ENCODE measurements around the gene BCAS3.

The BCAS3 gene

DNA sequence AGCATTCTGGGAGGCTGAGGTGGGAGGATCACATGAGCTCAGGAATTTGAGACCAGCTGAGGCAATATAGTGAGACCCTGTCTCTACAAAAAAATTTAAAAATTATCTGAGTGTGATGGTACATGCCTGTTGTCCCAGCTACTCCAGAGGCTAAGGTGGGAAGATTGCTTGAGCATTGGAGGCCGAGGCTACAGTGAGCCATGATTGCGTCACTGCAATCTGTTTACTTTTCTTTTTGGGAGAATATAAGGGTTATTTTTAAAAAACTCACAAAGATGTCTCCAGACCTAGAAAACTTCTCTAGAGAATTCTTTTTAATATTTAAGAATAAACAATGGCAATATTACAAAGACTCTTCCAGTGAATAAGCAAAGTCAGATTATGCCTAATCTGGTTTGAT, 226.9 kb downstream of the BCAS3 start:
- TF ChIP-seq FOXM1 (IDR thresholded peaks at IDR 0.05; ENCODE audit: borderline replicate concordance, low read depth) (no peak), EGR1 (IDR thresholded peaks at IDR 0.05) (no peak), ZBTB7A (IDR thresholded peaks at IDR 0.05; ENCODE audit: low read depth) (no peak), NFIC (IDR thresholded peaks at IDR 0.05) (no peak), YY1 (IDR thresholded peaks at IDR 0.05; ENCODE audit: low read depth) (no peak), TAF1 (IDR thresholded peaks at IDR 0.05; ENCODE audit: low read depth) (no peak), CREB1 (IDR thresholded peaks at IDR 0.05; ENCODE audit: low read depth) (no peak), TCF12 (IDR thresholded peaks at IDR 0.05; ENCODE audit: low read depth) (no peak), RAD21 (IDR thresholded peaks at IDR 0.05; ENCODE audit: low read depth) (no peak)
- TF ChIP-seq, protein P1, sequence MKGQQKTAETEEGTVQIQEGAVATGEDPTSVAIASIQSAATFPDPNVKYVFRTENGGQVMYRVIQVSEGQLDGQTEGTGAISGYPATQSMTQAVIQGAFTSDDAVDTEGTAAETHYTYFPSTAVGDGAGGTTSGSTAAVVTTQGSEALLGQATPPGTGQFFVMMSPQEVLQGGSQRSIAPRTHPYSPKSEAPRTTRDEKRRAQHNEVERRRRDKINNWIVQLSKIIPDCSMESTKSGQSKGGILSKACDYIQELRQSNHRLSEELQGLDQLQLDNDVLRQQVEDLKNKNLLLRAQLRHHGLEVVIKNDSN (IDR thresholded peaks at IDR 0.05) = no peak
- TF ChIP-seq, protein P2, sequence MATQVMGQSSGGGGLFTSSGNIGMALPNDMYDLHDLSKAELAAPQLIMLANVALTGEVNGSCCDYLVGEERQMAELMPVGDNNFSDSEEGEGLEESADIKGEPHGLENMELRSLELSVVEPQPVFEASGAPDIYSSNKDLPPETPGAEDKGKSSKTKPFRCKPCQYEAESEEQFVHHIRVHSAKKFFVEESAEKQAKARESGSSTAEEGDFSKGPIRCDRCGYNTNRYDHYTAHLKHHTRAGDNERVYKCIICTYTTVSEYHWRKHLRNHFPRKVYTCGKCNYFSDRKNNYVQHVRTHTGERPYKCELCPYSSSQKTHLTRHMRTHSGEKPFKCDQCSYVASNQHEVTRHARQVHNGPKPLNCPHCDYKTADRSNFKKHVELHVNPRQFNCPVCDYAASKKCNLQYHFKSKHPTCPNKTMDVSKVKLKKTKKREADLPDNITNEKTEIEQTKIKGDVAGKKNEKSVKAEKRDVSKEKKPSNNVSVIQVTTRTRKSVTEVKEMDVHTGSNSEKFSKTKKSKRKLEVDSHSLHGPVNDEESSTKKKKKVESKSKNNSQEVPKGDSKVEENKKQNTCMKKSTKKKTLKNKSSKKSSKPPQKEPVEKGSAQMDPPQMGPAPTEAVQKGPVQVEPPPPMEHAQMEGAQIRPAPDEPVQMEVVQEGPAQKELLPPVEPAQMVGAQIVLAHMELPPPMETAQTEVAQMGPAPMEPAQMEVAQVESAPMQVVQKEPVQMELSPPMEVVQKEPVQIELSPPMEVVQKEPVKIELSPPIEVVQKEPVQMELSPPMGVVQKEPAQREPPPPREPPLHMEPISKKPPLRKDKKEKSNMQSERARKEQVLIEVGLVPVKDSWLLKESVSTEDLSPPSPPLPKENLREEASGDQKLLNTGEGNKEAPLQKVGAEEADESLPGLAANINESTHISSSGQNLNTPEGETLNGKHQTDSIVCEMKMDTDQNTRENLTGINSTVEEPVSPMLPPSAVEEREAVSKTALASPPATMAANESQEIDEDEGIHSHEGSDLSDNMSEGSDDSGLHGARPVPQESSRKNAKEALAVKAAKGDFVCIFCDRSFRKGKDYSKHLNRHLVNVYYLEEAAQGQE (IDR thresholded peaks at IDR 0.05; ENCODE audit: low read depth) = no peak

GRCh38 chr17:60905709-60906108, 228.1 kb downstream of the BCAS3 start:
- no peak for TF ChIP-seq EGR1 (IDR thresholded peaks at IDR 0.05)

DNA sequence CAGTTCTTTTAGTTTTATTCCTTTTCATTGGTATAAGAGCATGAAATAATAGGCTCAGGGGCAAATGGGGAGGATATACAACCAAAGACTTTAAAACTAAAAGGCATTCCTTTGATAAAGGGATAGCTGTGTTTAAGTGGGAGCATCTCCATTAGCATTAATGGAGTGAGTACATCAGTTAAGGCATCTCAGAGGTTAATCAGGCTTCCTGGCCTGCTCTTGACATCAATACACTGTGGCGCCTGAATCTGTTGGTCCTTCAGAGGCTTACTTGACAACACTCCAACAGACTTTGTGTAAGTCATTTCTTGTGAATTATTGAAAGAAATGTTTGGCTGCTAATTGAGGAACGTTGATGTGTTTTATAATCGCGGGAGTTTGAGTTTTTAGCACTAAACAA, 230.7 kb downstream of the BCAS3 start:
- TF ChIP-seq TAF1 (IDR thresholded peaks at IDR 0.05; ENCODE audit: low read depth) (no peak), MAX (IDR thresholded peaks at IDR 0.05) (no peak), CREB1 (IDR thresholded peaks at IDR 0.05; ENCODE audit: low read depth) (no peak), RAD21 (IDR thresholded peaks at IDR 0.05; ENCODE audit: low read depth) (no peak), CEBPB (IDR thresholded peaks at IDR 0.05) (no peak), EGR1 (IDR thresholded peaks at IDR 0.05) (no peak), ZBTB7A (IDR thresholded peaks at IDR 0.05; ENCODE audit: low read depth) (no peak), NFIC (IDR thresholded peaks at IDR 0.05) (no peak), FOXM1 (IDR thresholded peaks at IDR 0.05; ENCODE audit: borderline replicate concordance, low read depth) (no peak), YY1 (IDR thresholded peaks at IDR 0.05; ENCODE audit: low read depth) (no peak), TCF12 (IDR thresholded peaks at IDR 0.05; ENCODE audit: low read depth) (no peak), TEAD4 (IDR thresholded peaks at IDR 0.05) (no peak), EP300 (IDR thresholded peaks at IDR 0.05; ENCODE audit: borderline replicate concordance) (no peak)
- TF ChIP-seq, protein P1 (IDR thresholded peaks at IDR 0.05) = no peak

DNA sequence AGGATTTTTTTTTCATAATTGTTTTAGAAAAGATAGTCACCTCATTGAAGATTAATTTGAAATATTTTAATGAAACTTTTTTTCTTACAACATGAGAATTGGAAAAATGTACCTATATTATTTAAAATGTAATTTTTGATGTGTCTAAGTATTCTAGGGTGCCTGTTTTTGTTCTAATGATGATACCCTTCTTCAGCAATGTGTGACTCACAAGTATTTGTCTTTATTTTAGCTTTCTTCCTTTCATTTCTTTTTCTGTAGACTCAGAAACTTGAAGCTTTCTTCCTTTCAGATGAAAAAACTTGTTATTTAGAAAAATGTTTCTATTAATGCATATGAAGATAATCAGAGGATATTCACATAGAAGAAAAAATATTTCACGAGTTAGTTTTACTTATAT, 231.8 kb downstream of the BCAS3 start:
- TF ChIP-seq TEAD4 (IDR thresholded peaks at IDR 0.05) (no peak), TCF12 (IDR thresholded peaks at IDR 0.05; ENCODE audit: low read depth) (no peak)

- TF ChIP-seq, protein P1 (IDR thresholded peaks at IDR 0.05) = no peak
- TF ChIP-seq EP300 (IDR thresholded peaks at IDR 0.05; ENCODE audit: borderline replicate concordance) (no peak), TCF12 (IDR thresholded peaks at IDR 0.05; ENCODE audit: low read depth) (no peak), TAF1 (IDR thresholded peaks at IDR 0.05; ENCODE audit: low read depth) (no peak), ZBTB7A (IDR thresholded peaks at IDR 0.05; ENCODE audit: low read depth) (no peak), NFIC (IDR thresholded peaks at IDR 0.05) (no peak), EGR1 (IDR thresholded peaks at IDR 0.05) (no peak), FOXM1 (IDR thresholded peaks at IDR 0.05; ENCODE audit: borderline replicate concordance, low read depth) (no peak), MAX (IDR thresholded peaks at IDR 0.05) (no peak), TEAD4 (IDR thresholded peaks at IDR 0.05) (no peak), CEBPB (IDR thresholded peaks at IDR 0.05) (no peak), YY1 (IDR thresholded peaks at IDR 0.05; ENCODE audit: low read depth) (no peak), RAD21 (IDR thresholded peaks at IDR 0.05; ENCODE audit: low read depth) (no peak), CREB1 (IDR thresholded peaks at IDR 0.05; ENCODE audit: low read depth) (no peak)
- TF ChIP-seq, protein P2 (IDR thresholded peaks at IDR 0.05; ENCODE audit: low read depth) = no peak
These were observed 232.8 kb downstream of the BCAS3 start for GRCh38 chr17:60910415-60910814.

DNA sequence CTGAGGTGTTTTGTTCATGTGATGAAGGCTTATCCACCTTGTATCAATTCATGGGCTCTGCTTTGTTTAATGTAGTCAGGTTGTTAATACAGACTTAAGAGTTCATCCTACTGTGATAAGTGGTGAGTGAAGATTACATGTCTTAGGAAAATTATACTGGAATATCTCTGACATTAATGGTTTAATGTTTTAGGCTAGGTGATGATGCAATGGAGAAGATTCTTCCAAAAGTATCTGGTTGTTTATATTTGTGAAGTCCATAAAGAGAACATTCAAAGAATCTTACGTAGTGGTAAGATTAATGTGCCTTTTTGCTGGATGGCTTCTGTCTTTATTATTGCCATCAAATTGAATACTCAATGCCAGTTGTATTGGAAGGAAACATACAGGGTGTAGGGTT, 236.4 kb downstream of the BCAS3 start:
- TF ChIP-seq EP300 (IDR thresholded peaks at IDR 0.05; ENCODE audit: borderline replicate concordance) (no peak), MAX (IDR thresholded peaks at IDR 0.05) (no peak), EGR1 (IDR thresholded peaks at IDR 0.05) (no peak), RAD21 (IDR thresholded peaks at IDR 0.05; ENCODE audit: low read depth) (no peak), NFIC (IDR thresholded peaks at IDR 0.05) (no peak), TAF1 (IDR thresholded peaks at IDR 0.05; ENCODE audit: low read depth) (no peak), TCF12 (IDR thresholded peaks at IDR 0.05; ENCODE audit: low read depth) (no peak), ZBTB7A (IDR thresholded peaks at IDR 0.05; ENCODE audit: low read depth) (no peak), YY1 (IDR thresholded peaks at IDR 0.05; ENCODE audit: low read depth) (no peak), FOXM1 (IDR thresholded peaks at IDR 0.05; ENCODE audit: borderline replicate concordance, low read depth) (no peak), TEAD4 (IDR thresholded peaks at IDR 0.05) (no peak), CEBPB (IDR thresholded peaks at IDR 0.05) (no peak), CREB1 (IDR thresholded peaks at IDR 0.05; ENCODE audit: low read depth) (no peak)
- TF ChIP-seq, protein P2 (IDR thresholded peaks at IDR 0.05; ENCODE audit: low read depth) = no peak
- TF ChIP-seq, protein P1 (IDR thresholded peaks at IDR 0.05) = no peak

Data from Ishikawa (cell line).